HG02588 (cell line): ENCODE measurements around the gene ABLIM1.
A peak's percentile ranks its signal among the peaks of the same experiment; 100 is the strongest.

Experiments used
- ATAC-seq: cut with Tn5 transposase; IDR thresholded peaks from one replicate; pipeline ENCODE4 v1.9.1; 2021; ENCODE audit warnings: mild to moderate bottlenecking, moderate library complexity; ENCODE audit not compliant: unreplicated experiment

ABLIM1 gene

DNA sequence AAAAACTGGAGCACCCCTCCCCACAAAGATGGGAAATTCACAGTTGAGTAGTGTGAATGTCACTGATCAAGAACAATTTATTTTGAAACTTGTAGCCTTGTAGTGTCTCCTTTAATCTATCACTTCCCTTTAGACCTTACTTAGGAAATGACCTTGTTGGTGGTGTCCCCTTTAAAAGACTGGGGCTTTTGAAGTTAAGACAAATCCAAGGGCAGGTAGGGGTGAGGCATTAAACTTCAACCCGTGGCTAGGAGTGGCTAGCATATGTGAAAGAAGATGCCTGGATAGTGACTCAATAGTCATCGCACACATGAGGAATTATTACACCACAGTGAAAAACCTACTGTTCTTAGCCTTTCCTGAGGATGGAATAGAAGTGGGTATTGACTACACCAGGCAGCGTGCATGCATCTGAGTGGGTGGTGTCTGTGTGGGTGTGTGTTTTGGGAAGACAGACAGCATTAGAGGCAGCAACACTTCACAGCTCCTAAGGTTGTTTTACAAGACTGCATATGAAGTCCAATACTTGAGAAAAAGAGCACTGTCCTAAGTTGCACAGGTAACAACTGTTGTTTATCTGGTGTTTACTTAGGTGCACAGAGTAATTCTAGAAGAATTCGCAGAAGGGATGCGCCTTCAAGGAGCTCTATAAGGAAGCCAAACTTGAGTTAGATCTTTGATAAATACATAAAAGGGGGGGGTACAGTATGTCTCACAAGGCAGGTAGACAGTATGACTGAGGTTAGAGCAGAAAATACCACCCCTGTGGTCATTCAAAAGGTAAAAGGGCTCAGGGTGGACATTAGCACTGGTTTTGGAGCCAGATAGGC lies 32.9 kb downstream of the ABLIM1 start:
- no peak for ATAC-seq

DNA sequence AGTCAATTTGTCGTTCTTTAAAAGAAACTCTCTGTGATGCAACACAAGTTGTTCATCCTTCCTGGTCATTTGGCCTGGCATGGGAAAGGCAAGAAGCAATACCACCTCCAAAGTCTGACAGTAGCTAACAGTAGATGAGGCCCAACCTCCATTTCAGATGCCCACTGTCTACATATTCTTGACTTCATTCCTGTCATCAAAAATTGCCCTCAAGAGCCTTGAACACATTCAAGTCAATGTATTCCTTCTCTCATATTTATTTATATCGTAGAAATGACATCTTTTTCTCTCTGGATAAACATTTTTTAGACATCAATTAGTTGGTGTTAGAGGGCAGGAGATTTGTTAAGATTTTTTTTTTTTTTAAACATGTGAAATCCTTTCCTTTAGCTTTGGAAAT lies 33.7 kb downstream of the ABLIM1 start:
- ATAC-seq = no peak

DNA sequence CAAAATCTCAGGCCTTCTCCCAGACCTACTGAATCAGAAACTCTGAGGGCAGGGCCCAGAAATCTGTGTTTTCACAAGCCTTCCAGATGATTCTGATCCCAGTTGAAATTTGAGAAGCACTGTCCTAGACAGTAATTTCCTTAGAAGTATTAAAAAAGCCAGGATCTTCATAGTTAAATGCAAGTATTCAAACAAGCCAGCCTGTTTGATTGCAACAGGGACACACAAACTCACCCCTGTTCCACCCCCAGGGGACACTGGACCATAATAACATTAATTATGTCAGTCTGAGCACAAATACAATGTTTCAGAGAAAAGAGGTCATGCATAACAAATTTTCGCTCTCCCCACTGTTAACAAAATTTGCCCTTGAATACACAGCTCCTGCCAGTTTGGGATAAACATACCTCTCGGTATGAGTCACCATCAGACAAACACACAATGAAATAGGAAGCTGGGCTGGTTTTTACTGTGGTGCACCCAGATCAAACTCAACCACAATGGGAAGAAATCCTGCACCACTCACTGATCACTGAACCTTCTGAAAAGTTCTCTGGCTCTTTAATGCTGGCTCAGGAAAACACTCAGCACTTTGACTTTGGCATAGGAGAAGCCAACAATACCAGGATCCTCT lies 34.3 kb downstream of the ABLIM1 start:
- peak; percentile 47 for ATAC-seq

DNA sequence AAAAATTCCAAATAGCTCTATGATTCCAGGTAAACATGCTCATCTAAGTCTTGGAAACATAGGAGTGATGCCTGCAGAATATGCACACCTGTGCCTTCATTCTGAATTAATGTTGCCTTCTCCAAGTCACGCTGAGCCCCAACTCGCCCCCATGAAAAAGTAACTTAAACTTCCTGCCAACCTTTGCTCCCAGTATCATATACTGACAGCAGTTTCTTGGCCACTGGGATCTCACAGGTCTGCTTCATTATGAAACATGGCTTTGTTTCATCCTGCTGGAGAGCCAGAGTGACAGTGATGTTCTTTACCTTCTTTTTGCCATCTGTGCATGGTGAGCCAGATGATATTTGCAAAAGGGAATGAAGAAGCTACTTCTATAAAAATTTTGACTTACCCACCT lies 34.9 kb downstream of the ABLIM1 start:
- ATAC-seq = no peak

DNA sequence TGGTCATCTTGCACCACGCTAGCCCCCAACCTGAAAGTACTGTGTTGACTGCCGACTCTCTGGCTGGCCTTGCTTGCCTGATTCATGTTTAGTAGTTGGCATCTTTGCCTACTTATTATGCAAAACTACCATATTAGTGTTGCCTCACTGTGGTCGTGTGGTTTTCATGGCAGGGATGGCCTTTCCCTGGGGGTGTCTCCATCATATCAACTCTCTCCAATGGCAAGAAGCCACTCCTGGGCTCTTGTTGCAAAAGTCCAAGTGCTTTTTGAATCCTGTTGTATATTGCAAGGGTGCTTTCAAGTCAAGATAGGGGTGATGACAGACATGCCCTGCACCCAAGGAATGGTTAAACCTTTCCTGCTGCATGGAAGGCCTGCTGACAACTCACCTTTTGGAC lies 39.4 kb downstream of the ABLIM1 start:
- no peak for ATAC-seq

DNA sequence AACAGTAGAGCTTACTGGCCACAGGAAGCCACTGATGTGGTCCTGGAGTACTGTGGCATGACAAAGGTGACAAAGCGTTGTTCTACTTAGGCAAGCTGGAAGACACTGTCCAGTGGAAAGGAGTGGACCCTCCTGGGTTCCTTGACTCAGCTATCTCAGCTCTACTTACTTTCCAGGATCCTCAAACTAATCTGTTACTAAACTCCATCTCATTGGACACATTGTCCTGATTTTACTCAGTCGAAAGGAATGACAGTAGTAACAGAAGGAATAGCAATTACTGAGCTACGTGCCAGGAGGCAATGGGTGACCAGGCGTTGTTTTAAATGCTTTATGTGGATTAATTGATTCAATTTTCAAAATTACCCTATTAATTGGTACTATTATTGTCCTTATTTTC lies 41.6 kb downstream of the ABLIM1 start:
- no peak for ATAC-seq

DNA sequence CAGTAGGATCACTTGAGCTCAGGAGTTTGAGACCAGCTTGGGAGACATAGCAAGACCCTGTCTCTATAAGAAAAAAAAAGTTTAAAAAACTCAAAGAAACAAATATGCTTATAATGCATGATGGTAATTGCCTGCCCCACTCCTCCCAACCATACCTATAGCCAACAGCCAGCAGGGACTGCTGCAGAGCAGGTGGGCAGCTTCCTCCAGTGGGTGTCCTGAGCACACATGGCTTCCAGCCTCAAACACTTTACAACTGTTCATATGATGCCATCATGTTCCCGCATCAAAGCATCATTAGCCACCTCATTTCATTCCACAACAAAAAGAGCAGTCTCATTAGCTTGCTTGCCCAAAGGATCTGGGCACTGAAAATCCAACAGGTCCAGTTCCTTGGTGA lies 42.0 kb downstream of the ABLIM1 start:
- ATAC-seq = no peak

DNA sequence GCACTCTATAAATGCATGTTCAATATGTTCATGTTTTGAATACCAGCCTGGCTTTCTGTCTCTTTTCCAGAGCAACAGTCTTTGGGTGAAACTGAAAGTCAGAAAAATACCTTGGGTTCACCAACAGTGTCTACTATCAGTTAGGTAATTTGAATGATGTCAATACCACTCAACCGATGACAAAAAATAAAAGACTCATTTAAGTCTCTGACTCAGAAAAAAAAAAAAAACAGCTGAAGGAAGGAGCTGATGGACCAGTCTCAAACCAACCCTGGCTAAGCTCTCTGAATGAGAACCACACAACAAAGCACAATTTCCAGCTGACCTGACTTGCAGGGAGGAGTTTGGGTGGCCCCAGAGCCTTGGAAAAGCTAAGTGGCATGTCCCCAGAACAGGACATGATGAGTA lies 42.5 kb downstream of the ABLIM1 start:
- ATAC-seq = peak; percentile 91

DNA sequence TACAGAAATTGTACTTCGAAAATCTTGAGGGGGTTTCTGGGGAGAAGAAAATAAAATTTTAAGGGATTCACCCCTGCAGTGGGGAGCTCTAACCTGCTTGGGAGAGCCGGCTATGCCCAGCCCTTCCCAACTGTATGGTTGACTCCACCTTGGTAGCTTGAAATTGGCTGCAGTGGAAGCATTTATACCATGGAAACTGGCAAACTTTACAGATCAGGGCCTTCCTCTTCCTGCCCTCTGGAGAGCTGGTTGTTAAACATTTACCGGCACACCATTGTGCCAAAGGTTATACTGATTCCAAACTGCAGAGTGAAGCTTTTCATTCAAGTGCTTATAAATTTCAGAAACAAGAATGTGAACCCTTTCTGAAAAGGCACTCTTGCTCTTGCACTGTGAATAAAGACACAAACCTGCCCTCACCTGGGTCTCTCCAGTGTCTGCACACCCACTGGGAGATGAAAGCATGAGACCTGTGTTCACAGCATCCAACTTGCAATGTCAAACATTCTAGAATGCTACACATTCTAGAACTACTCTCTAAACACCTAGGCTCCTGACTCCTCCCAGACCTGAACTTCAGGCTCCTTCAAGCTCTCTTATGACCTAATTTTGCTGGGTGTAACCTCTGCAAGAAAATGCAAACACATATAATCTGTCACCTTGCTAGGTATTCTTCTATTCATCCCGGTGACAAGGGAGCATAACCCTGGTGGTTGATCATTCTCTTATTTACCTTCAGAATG lies 44.7 kb downstream of the ABLIM1 start:
- ATAC-seq = no peak

DNA sequence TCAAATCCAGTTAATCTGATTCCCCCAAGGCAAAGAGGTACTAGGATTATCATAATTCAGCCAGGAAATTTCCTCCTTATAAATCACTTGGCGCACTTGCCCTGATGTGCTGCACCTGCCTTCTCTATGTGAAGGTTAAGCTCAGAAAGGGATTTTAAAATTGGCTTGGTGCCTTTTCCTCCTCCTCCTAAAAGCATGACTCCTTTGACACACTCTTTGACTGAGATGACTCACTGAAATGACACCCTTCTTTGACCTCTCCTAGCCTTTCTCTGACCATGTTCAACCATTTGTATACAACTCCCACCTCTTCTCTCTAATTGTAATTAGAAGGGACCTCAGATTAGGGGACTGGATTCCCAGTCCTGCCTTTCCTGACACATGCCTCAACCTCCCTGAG lies 46.5 kb downstream of the ABLIM1 start:
- no peak for ATAC-seq

DNA sequence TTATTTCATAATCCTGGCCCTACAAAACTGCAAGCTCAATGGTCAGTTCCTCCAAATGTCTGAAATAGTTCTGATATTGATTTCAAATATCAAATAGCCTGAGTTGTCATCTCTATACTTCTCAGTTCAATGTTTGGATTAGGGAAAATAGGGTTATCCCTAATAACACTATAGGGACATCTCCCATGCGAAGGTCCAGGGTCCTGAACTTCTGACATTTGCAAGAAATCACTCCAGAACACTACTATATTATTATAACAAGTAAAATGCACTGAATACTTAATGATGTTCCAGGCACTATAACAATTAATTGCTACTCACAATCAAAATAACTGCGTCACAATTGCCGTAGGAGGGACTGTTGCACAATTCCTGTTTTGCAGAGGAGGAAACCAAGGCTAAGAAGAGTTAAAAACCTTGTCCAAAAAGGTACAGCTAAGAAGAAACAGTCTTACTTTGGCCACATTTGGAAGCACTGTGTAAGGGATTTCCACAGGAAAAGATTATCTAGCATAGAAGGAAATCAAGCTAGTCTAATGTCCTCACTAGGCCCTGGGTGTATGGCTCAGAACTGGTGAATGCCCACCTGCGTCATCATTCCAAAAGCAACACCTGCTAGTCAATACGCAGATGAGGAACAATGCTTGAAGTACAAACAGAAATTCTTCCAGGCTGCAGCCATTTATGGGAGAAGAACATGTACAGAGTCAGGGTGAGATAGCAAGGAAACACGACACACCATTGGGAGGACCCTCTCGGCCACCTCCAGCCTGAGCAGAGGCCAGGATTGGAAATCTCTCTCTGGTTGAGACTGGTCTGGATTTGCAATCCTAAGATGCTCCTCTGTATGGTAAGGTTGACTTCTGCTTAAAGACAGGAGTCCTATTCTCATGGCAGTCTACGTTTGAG lies 48.3 kb downstream of the ABLIM1 start:
- no peak for ATAC-seq

DNA sequence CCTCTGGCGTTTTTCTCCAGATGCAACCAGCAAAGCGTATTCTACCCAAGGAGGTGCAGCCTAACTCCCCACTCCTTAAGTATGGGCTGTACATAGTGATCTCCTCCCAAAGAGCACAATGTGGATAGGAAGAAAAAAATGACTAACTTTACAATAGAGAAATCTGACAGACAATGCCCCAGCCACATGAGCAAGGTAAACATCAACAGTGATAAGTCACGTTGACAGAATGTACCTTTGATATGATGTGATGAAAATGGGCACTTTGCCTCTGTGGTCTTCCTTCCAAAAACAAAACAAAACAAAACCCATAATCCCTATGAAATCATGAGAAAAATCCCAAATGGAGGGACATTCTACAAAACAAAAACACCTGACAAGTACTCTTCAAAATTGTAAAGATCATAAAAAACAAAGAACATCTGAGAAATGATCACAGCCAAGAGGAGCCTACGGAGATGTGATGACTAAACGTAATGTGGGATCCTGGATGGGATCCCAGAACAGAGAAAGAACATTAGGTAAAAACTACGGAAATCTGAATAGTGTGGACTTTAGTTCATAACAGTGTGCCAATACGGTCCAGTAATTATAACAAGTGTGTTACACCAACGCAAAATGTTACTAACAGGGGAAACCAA lies 50.6 kb downstream of the ABLIM1 start:
- no peak for ATAC-seq

DNA sequence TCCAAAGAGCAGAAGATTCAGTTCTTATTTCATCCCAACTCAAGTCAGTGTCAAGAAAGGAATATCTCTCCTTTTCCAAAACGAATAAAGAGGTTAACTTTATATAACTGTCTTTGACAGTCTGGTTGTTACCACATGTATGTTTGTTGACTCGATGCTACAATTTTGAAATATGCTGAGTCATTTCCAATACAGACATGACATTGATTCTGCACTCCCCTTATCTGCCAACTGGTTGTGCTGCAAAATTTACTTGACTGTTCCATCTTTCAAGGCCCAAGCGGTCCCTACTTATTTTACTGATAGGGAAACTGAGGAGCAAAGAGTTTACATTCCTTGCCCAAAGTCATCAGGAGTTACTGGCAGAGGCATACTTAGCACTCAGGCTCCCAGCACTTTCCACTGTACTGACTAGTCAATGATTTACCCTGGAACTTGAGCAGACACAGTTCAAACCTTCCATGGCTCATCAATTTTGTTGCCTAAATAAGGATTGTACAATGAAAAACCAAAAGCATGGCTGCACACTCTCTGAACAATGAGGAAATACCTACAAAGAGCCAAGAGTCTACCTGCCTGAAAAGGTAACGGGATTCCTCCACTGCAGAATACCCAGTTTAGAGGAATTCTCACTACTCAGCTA lies 52.8 kb downstream of the ABLIM1 start:
- ATAC-seq = no peak

DNA sequence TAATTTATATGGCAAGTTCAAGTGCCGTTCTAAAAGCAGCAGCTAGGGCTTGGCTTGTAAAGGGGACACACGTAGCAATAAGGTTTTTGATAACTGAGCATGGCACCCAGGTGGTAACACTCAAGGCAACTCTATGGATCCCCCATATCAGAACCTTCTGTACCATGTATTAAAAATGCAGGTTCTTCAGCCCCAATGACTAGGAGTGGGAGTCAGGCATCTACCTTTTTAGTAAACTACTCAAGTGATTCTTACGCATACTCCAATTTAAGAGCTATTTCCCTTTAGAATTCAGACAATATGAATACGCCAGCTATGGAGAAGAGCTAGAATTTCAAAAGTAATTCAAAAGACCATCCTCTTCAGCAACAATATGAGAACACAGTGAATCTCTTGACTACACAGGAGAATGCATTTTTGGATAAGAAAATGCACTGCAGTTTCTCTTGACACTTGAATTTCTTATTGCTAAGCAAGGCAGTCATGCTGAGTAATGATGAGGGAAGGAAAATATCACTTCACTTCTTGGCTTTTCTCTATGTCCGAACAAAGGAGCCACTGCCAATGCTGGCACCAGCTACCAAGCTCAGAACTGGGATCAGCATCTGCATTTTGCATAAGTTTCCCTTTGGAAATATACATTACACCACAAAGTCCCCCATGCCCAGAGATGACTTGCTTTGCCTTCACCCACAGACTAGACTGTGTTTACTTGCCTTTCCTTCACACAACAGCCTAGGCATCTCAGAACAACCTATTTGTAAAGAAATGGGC lies 53.5 kb downstream of the ABLIM1 start:
- no peak for ATAC-seq

DNA sequence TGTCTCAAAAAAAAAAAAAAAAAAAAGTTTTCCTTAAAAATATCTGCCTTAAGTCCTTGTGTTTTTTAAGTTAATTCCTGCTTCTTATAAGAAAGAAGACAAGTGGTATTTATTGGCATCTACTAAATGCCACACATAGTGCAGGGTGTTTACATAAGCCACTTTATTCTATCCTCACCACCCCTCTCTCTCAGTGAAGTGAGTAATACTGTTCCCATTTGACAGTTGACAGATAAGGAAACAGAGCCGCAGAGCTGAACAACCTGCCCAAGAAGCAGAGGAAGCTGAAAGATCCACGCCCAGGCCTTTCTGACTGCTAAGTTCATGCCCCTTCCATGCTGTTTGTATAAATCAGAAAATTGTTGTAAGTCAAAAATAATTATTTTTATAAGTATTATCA lies 54.1 kb downstream of the ABLIM1 start:
- ATAC-seq = no peak

DNA sequence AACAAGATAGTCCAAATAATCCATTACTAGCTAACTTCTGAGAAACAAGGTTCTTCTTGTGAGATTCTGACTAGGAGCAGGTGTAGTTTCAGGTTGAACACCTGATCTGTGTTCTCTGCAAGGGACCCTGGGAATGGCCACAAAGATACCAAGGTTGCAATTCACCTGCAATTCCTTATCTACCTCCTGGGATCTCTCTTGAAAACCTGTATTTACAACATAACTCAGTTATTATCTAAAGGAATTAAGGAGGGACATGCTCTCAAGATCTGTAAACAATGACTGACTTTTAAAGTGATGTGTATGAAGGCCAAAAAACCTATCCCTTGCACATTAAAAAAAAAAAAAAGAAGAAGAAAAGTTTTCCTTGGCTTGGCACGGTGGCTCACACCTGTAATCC lies 54.8 kb downstream of the ABLIM1 start:
- ATAC-seq = no peak

DNA sequence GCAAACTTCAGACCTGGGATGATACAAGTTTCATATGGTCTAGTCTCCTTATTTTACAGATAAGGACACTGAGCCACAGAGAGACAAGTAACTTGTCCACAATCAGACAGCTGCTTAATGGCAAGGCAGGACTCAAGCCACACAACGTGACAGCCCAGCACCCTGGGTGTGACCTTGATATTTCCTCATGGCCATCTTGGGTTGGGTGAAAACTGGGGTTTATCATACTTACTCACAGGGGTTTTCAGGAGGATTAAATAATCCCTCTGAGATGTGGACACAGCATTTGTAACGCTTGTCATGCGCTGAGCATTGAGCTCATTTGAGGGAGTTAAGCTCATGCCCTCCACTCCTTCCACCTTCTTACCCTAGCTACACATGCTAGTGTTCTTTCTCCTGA lies 58.0 kb downstream of the ABLIM1 start:
- no peak for ATAC-seq

DNA sequence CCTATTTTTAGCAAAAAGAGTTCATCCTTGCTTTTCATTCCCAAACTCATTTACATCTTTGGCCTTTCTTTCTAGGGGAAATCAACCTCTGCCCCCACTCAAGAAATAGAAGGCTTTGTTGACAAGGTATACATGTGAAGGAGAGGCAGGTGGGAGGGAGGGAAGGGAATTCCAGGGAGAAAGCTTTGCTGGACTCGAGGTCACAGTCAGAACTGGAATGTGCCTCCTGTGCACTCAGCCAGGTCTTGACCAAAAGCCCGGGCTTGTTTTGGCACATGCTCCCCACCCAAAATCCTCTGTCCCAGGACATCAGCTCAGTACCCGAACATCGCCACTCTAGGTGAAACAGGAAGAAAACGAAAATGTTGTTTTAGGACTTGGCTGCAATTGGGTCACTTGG lies 61.3 kb downstream of the ABLIM1 start:
- no peak for ATAC-seq

DNA sequence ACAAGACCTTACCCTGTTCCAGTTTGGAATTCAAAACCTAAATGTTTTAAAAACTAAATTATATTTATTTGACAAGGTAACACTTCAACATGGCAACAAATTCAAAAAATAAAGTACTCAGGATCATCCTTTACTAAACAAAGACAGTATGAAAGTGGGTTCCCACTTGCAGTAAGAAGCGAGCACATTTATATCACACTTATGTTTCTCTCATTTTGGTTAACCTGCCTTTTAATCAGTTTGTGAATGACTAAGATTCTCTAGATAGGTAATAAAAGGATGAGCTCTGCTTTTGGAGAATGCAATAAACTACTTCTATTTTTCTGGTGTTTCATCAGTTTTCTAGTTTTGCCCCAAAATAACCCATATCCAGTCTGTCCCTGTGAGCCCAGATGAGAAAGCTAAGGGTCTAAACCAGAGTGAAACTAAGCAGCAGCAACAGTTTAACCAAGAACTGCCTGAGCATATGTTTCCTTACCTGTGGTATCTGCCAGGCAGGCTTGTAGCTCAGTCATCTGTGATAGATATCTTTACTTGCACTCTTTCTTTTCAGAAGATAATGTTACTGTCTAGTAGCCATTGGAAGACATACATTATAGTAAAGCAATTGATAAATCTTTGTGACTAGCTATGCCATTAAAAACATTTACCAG lies 64.1 kb downstream of the ABLIM1 start:
- ATAC-seq = no peak
